Osteocyte (in vitro differentiated cells): Measurements from ENCODE around the gene CFAP100. TPM values are rescaled to one million over a fixed set of nuclear protein-coding genes. Genes with fewer than 3 reads are reported as not detected.

ENCODE experiments used
- DNase-seq: peaks from one replicate; pipeline ENCODE4 v3.0.0; 2021; ENCODE audit warnings: mixed read lengths; ENCODE audit not compliant: unreplicated experiment; ENCODE audit errors: extremely low spot score
- H3K27ac Mint-ChIP-seq: one replicate; pipeline ENCODE4 v1.8.0; 2021; ENCODE audit warnings: mild to moderate bottlenecking, mixed read lengths; ENCODE audit not compliant: unreplicated experiment
- H3K27me3 Mint-ChIP-seq: one replicate; pipeline ENCODE4 v1.8.0; 2021; ENCODE audit warnings: mixed read lengths; ENCODE audit not compliant: unreplicated experiment
- H3K36me3 Mint-ChIP-seq: one replicate; pipeline ENCODE4 v1.8.0; 2021; ENCODE audit warnings: mixed read lengths; ENCODE audit not compliant: unreplicated experiment
- H3K4me1 Mint-ChIP-seq: one replicate; pipeline ENCODE4 v1.8.0; 2021; ENCODE audit warnings: mixed read lengths; ENCODE audit not compliant: unreplicated experiment
- H3K4me3 Mint-ChIP-seq: one replicate; pipeline ENCODE4 v1.8.0; 2021; ENCODE audit warnings: mild to moderate bottlenecking, moderate library complexity, mixed read lengths; ENCODE audit not compliant: unreplicated experiment
- H3K9me3 Mint-ChIP-seq: one replicate; pipeline ENCODE4 v1.8.0; 2021; ENCODE audit warnings: mixed read lengths; ENCODE audit not compliant: unreplicated experiment
- total RNA-seq: library from RNA; stranded (reverse); gene quantifications from 2 replicates; pipeline ENCODE4 v1.2.1, GENCODE V29; 2021
- TF ChIP-seq, protein P1 (sequence below): fragments of 200-600 bp; sonication (generic); IDR thresholded peaks from 2 replicates; pipeline ENCODE4 v1.5.0; 2021; ENCODE audit warnings: antibody characterized with exemption, mild to moderate bottlenecking, moderate library complexity

CFAP100 gene
- total RNA-seq, 1 donor from 2014 or later = not detected

DNA sequence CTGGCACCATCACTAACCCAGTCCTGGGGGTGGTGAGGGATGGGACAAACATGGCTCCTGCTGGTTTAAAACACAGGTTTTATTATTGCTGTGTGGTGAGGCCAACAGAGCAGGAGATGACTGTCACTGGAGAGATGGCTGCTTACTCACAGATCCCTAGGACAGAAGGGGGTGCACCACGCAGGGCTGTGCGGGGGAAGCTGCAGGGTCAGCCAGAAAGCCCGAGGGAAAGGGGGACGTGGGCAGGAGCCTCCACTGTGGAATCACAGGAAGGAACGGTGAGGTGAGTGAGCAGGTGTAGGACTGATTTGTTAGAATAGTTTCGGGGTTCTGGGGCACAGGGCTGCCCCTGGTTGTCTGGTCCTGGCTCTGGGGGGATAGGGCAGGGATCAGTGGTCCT is 7.5 kb downstream of the CFAP100 start:
- Mint-ChIP-seq H3K36me3 (no peaks in the 10 kb centered on the region), H3K27ac (no peak overlapping the region), H3K4me3 (no peak overlapping the region), H3K9me3 (no peaks in the 10 kb centered on the region), H3K4me1 (no peaks in the 10 kb centered on the region), H3K27me3 (peaks cover 33% of the 10 kb centered on the region)
- DNase-seq = peak; percentile 69
- TF ChIP-seq, protein P1, sequence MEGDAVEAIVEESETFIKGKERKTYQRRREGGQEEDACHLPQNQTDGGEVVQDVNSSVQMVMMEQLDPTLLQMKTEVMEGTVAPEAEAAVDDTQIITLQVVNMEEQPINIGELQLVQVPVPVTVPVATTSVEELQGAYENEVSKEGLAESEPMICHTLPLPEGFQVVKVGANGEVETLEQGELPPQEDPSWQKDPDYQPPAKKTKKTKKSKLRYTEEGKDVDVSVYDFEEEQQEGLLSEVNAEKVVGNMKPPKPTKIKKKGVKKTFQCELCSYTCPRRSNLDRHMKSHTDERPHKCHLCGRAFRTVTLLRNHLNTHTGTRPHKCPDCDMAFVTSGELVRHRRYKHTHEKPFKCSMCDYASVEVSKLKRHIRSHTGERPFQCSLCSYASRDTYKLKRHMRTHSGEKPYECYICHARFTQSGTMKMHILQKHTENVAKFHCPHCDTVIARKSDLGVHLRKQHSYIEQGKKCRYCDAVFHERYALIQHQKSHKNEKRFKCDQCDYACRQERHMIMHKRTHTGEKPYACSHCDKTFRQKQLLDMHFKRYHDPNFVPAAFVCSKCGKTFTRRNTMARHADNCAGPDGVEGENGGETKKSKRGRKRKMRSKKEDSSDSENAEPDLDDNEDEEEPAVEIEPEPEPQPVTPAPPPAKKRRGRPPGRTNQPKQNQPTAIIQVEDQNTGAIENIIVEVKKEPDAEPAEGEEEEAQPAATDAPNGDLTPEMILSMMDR = no peak

GRCh38 chr3:126402666-126403302 is 8.1 kb downstream of the CFAP100 start:
- no peaks in the 10 kb centered on the region for H3K36me3 Mint-ChIP-seq
- H3K9me3 Mint-ChIP-seq = no peaks in the 10 kb centered on the region
- TF ChIP-seq, protein P1 = no peak
- no peak overlapping the region for H3K27ac Mint-ChIP-seq
- no peaks in the 10 kb centered on the region for H3K4me1 Mint-ChIP-seq
- H3K4me3 Mint-ChIP-seq = no peak overlapping the region
- peaks cover 36% of the 10 kb centered on the region for H3K27me3 Mint-ChIP-seq
- peak; percentile 75 for DNase-seq

DNA sequence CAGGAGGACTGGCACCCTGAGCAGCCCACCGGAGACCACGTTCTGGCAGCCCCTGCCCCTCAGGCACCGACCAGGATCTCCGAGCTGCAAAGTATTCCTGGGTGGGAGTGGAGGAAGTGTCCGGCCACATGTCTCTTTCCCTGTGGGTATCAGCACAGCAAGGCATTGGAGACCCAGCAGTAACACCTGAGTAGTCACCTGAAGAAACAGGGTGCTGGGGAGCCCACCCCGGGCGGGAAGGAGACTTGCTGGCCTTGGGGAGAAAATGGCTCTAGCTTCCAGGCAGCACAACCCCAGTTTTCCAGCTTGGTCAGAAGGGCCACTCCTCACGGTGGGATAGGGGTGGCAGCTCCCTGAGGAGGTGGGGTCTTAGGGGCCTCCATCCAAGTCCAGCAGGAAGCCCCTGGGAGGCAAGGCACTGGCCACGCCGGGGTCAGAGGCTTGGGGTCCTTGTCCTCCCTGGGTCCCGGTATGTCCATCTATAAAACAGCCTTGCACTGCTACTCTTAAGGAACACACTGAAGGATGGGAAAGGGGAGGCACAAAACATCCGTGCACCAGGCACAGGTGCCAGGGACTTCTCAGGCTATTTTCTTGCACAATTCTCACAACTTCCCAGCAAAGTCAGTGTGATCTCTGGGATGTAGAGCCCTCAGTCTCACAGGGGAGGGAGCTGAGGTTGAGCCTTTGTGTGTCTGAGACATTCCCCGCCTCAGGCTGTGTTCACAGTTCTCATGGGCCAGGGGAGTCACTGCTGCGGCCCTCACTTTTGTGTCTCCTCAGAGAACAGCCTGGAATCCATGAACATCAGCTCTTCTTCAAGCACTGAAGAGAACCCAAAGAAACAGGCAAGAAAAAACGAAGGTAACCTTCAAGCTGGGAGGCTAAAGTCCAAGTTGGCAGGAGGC is 11.9 kb downstream of the CFAP100 start:
- H3K36me3 Mint-ChIP-seq = no peaks in the 10 kb centered on the region
- TF ChIP-seq, protein P1 = no peak
- DNase-seq = peak; percentile 77
- no peaks in the 10 kb centered on the region for H3K4me1 Mint-ChIP-seq
- no peaks in the 10 kb centered on the region for H3K9me3 Mint-ChIP-seq
- H3K4me3 Mint-ChIP-seq = no peak overlapping the region
- H3K27ac Mint-ChIP-seq = no peak overlapping the region
- H3K27me3 Mint-ChIP-seq = peaks cover 43% of the 10 kb centered on the region

- DNase-seq = no peak
- Mint-ChIP-seq H3K27ac (no peak overlapping the region), H3K9me3 (no peaks in the 10 kb centered on the region), H3K4me3 (no peak overlapping the region), H3K27me3 (peaks cover 45% of the 10 kb centered on the region), H3K4me1 (no peaks in the 10 kb centered on the region), H3K36me3 (no peaks in the 10 kb centered on the region)
- TF ChIP-seq, protein P1 = no peak
These were observed 12.8 kb downstream of the CFAP100 start for GRCh38 chr3:126407412-126408044.

- TF ChIP-seq, protein P1 = no peak
- Mint-ChIP-seq H3K9me3 (no peaks in the 10 kb centered on the region), H3K27me3 (peaks cover 41% of the 10 kb centered on the region), H3K4me3 (no peak overlapping the region), H3K4me1 (no peaks in the 10 kb centered on the region), H3K36me3 (no peaks in the 10 kb centered on the region), H3K27ac (no peak overlapping the region)
- no peak for DNase-seq
These were observed 13.4 kb downstream of the CFAP100 start for GRCh38 chr3:126408099-126408498.
